Measurements from ENCODE around the gene TUBG2.

TUBG2 gene

DNA sequence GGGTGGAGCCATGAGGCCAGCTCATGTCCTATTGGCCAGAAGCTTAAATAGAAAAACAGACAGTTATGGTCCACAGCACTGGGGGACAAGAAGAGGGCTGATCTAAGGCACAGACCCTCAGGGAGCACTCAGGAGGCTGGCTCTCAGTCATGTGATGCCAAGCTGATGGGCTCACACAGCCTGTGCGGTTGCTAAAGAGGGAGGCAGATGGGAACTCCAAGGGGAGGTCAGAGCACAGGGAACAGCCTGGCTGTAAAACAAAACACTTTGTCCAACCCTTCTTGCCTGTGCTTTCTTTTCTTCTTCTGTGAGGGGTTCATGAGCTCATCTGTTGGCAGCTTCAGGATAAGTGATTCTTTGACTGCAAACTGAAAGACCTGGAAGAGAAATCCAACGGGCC is 50.5 kb downstream of the TUBG2 start:
- TF ChIP-seq FOXP2 (optimal IDR thresholded peaks at IDR 0.05; ENCODE audit: control extremely low read depth, extremely low read length, insufficient read depth) (no peak), POLR2AphosphoS5 (IDR thresholded peaks at IDR 0.05; ENCODE audit: borderline replicate concordance, low read depth, low read length) (no peak), EZH2 (IDR thresholded peaks at IDR 0.05) (no peak)
- DNase-seq (ENCODE audit: low read depth, low spot score) = no peak
- Histone ChIP-seq H3K27ac (no peak overlapping the region), H3K4me3 (no peak overlapping the region), H3K9ac (ENCODE audit: insufficient read length) (no peak overlapping the region), H3K9me3 (ENCODE audit: low read depth, low read length) (no peaks in the 10 kb centered on the region), H3K36me3 (ENCODE audit: insufficient read depth, low read length) (peaks cover 88% of the 10 kb centered on the region)

Data from SK-N-MC (cell line).